Measurements from ENCODE around the gene YPEL2.

GRCh38 chr17:59401274-59401673, 69.8 kb downstream of the YPEL2 start:
- TF ChIP-seq CTCF (IDR thresholded peaks at IDR 0.05), result no peak
- no peak for TF ChIP-seq POLR2A (IDR thresholded peaks at IDR 0.05)
